Activated CD4-positive, alpha-beta memory T cell treated with anti-CD3 and anti-CD28 coated beads for 36 hours (primary cell): Measurements from ENCODE around the gene CENPO. TPM values are rescaled to one million over a fixed set of nuclear protein-coding genes. Genes with fewer than 3 reads are reported as not detected.

ENCODE experiments used
- total RNA-seq, 2 experiments: library from RNA; stranded (reverse); gene quantifications; one replicate each; pipeline ENCODE4 v1.2.3, GENCODE V29; 2021

Gene CENPO
- total RNA-seq, 2 experiments from 2014 or later = 39.9 to 42.4 TPM

Other genes with a start within 250 kb of the CENPO start
- 10 to 100 TPM; 19.2 to 20.3 TPM for gene PTRHD1, start within 50 bp of the CENPO start, total RNA-seq
- gene ADCY3, start 126.8 kb downstream of the CENPO start, total RNA-seq = 10 to 100 TPM; 68.7 to 71.7 TPM
- 1 to 10 TPM; 5.5 to 6.9 TPM for gene DNAJC27, start 178.5 kb downstream of the CENPO start, total RNA-seq
- 1 to 10 TPM; 1.5 TPM for gene EFR3B, start 248.7 kb downstream of the CENPO start, total RNA-seq